GM21737 (cell line): Measurements from ENCODE around the gene ACVR1B.
"Not testable (repeated sequence)": the region's sequence is repeated elsewhere in the genome, so short reads cannot be mapped to it uniquely, and the experiment has no call there.

Experiments
- ATAC-seq: cut with Tn5 transposase; IDR thresholded peaks from one replicate; pipeline ENCODE4 v1.9.1; 2021; ENCODE audit warnings: mild to moderate bottlenecking, moderate library complexity; ENCODE audit not compliant: unreplicated experiment

The ACVR1B gene

DNA sequence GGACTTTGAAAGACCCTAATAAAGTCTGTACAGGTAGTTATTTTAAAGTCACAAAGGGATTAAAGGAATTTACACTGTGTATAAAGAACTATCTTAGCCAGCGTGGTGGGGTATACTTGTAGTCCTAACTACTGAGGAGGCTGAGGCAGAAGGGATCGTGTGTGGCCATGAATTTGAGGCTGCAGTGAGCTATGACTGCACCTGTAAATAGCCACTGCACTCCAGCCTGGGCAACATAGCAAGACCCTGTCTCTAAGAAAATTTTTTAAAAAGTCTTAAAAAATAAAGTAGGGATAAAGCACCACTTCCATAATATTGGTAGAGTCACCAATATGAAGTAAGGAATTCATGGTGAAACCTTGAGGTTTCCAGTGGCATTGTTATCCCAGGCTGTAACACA is 18.1 kb downstream of the ACVR1B start:
- ATAC-seq = no peak

- peak; percentile 82 for ATAC-seq
Observed at GRCh38 chr12:51970904-51971646, 19.6 kb downstream of the ACVR1B start.

GRCh38 chr12:51971679-51972421 is 20.4 kb downstream of the ACVR1B start:
- ATAC-seq = no peak

DNA sequence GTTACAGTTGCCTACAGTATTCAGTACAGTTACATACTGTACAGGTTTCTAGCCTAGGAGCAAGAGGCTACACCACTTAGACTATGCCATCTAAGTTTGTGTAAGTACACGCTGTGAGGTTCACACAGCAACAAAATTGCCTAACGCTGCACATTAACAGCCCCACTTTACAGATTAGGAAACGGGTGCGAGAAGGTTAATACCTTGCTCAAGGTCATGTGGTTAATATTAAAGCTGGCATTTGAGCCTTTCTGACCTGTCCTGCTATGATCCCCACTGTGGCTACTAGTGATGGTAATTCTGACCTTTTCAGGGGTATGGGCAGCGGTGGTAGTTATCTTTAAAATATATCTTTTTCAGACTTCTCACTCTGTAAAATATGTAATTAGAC is 20.9 kb downstream of the ACVR1B start:
- no peak for ATAC-seq

- no peak for ATAC-seq
Observed at GRCh38 chr12:51972849-51973273, 21.4 kb downstream of the ACVR1B start.

DNA sequence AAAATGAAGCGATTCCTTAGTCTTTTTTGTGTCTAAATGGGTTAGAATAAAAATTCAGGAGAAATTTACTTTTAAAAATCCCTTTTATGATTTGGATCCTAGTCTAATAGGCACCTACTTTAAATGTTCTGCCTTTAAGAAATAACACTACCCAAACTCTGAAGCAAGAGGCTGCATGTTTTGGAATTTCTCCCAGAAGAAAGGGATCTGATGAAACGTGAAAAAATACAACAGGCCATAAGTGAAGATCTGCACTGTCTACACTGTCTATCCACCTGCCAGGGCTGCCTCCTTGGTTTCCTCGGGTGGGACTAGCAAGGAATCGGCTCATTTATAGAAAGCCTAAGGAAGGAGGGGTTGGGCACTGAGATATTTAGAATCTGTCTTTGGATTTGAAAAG is 22.1 kb downstream of the ACVR1B start:
- ATAC-seq = no peak

- ATAC-seq = no peak
Observed at GRCh38 chr12:51974646-51975045, 23.1 kb downstream of the ACVR1B start.

DNA sequence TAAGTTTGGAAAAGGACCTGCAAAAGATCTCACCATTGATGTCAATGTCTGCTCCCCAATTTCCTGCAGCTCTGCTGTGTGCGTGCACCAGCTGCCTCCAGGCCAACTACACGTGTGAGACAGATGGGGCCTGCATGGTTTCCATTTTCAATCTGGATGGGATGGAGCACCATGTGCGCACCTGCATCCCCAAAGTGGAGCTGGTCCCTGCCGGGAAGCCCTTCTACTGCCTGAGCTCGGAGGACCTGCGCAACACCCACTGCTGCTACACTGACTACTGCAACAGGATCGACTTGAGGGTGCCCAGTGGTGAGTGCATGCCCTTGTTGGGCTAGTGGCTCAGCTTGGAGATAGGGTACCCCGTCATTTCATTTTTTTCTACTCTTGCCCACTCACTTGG is 23.7 kb downstream of the ACVR1B start:
- ATAC-seq = no peak

- no peak for ATAC-seq
Observed at GRCh38 chr12:51976376-51977160, 25.1 kb downstream of the ACVR1B start.

GRCh38 chr12:51977320-51977753 is 25.8 kb downstream of the ACVR1B start:
- no peak for ATAC-seq

DNA sequence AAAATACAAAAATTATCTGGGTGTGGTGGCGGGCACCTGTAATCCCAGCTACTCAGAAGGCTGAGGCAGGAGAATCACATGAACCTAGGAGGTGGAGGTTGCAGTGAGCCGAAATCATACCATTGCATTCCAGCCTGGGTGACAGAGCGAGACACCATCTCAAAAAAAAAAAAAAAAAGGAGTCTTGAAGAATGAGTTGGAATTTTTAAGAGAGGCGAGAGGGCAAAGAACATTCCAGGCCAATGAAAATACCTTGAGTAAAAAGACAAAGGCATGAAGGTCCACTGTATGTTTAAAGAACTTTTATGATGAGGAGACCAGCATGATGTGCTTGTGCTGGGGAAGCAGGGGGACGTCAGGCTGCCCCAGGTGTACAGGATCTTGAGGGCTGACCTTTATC is 27.8 kb downstream of the ACVR1B start:
- not testable (repeated sequence) for ATAC-seq

DNA sequence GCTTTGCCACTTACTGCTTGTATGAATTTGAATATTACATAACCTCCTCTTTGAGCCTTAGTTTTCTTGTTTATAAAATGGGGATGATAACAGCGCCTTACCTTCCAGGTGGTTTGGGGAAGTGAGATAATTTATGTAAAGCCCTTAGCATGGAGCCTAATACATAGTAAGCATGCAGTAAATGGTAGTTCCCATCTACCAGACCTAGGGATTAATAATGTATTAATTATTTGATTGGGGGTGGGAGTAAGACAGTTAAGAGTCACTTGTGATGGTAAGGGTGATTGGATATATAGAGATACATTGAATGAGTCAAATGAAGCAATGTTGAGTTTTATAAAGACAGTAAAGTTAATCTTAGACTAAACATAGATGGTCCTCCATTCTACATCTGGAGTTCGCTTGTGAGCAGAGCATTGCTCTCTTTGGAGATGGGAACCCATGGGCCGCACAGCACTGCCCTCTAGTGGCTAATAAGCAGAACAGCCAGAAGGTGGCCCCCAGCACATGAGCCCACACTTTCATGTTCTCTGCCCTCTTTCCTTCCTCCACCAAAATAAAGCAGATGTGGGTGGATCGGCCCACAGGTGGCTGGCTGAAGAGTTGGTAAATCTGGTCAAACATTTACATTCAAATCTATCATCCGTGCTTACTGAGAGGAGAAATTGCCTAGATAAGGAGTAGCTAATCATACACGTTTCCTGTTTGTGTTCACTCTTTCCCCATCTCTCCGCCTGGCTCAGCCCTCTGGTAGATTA is 28.7 kb downstream of the ACVR1B start:
- peak; percentile 80 for ATAC-seq

DNA sequence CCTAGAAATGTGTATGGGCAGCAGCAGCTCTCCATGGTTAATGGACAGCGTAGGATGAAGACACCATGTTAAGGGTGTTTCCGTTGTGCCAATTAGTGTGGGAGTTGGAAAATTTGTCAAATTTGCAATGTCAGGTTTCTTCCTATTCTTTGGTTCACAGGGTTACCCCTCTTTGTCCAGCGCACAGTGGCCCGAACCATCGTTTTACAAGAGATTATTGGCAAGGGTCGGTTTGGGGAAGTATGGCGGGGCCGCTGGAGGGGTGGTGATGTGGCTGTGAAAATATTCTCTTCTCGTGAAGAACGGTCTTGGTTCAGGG is 29.3 kb downstream of the ACVR1B start:
- ATAC-seq = no peak

DNA sequence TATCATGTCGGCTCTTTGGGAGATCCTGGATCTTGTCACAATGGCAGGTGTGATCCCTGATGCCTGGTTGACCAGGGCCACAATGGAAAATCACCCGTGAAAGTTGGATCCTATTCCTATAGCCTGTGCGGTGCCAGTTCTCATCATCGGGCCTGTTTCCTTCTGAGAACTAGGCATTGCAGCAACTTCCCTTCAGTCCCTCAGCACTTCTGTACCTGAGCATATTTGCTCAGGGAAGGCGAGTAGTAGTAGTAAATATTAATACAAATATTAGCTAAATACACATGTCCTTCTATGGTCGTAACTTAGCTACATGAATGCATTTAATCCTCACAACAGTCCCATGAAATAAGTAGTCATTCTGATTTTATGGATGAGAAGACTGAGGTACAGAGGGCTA is 33.2 kb downstream of the ACVR1B start:
- no peak for ATAC-seq

- no peak for ATAC-seq
Observed at GRCh38 chr12:51985154-51985835, 33.8 kb downstream of the ACVR1B start.

DNA sequence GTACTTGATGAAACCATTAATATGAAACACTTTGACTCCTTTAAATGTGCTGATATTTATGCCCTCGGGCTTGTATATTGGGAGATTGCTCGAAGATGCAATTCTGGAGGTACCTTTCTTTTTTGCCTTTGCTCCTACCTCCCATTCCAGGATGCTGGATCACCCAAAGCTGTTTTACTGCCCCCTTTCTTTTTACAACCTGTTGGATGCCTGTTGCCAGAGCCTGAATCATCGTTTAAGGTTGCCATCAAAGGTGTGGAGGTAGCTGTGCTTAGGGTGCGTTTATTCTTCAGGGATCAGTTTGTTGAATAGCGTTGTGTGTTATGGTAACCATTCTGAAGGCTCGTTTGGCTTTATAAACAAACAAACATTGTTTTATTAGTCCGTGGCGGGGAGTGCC is 35.3 kb downstream of the ACVR1B start:
- no peak for ATAC-seq

DNA sequence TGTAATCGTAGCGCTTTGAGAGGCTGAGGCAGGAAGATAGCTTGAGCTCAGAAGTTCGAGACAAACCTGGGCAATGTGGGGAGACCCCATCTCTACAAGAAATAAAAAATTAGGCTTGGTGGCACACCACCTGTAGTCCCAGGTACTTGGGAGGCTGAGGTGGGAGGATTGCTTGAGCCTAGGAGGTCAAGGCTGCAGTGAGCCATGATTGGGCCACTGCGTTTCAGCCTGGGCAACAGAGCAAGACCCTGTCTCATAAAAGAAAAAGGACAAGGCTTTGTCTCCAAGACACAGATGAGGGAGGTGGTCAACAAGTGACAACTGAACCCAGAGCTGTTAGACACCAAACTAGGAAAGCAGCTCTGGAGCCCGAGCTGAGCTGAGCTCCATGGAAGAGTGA is 40.7 kb downstream of the ACVR1B start:
- ATAC-seq = no peak

- no peak for ATAC-seq
Observed at GRCh38 chr12:51994539-51994820, 43.0 kb downstream of the ACVR1B start.

DNA sequence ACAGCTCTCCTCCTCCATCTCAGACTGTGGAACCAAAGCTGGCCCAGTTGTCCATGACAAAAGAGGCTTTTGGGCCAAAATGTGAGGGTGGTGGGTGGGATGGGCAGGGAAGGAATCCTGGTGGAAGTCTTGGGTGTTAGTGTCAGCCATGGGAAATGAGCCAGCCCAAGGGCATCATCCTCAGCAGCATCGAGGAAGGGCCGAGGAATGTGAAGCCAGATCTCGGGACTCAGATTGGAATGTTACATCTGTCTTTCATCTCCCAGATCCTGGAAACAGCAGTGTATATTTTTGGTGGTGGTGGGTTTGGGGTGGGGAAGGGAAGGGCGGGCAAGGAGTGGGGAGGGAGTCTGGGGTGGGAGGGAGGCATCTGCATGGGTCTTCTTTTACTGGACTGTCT is 43.5 kb downstream of the ACVR1B start:
- no peak for ATAC-seq

GRCh38 chr12:51997136-51997535 is 45.6 kb downstream of the ACVR1B start:
- ATAC-seq = no peak
